SH-SY5Y (cell line): ENCODE results near the gene FOSL2.

Experiments used
- GATA2 ChIP-seq: IDR thresholded peaks from 2 replicates; pipeline ENCODE4 v1.6.1; 2011; ENCODE audit warnings: mild to moderate bottlenecking, low read depth, low read length
- GATA3 ChIP-seq: IDR thresholded peaks from 2 replicates; pipeline ENCODE4 v1.6.1; 2011; ENCODE audit warnings: low read depth, mild to moderate bottlenecking, low read length, moderate library complexity

Gene FOSL2

DNA sequence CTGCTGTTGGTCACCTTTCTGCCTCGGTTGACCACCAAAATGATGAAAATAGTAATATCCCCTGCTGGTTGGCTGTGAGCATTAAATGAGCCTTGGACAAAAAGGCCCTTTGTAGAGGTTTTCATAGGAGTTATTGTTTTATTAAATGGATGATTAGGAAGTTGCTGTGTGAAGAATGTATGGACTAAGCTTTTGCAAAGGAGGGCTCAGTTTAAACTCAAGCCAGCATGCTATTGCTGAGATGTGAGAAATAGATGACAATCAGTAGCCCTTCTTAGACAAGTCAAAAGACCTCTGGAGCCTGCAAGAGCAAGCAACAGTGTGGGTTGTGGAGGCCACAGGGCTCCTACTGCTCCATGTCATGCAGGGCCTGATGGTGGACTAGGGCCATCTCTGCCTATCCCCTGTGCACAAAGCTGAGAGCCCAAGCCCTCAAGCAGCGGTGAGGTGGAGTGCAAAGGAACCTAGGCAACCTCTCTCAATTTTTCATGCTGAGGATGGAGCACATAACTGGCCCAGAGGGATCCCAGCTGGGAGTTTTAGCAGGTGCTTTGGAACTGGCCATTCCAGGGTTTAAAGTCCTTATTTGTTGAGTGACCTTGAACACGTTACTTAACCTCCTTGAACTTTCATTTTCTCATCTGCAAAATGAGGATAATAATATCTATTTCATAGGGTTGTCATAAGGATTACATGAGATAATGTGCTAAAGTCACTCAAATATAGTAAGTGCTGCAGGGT, 37.1 kb downstream of the FOSL2 start:
- TF ChIP-seq GATA2 = no peak
- TF ChIP-seq GATA3 = no peak

DNA sequence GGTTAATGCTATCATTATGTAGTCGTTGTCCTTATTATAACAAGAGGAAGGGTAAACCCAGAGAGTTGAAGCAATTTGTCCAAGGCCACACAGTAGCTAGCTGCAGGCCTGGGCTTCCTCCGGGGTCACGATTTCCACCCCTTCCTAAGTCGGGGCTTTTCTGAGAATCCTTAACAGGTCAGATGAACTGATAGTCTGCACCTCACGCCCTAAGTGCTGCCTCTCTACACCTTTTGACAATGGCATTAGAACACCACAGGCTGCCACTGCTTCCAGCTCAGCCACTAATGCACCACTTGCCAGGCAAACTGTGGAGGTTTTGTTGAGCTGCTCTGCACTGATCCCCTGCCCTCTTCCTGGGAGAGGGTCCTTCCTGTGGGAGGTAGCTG, 37.7 kb downstream of the FOSL2 start:
- TF ChIP-seq GATA2 (no peak), GATA3 (no peak)

DNA sequence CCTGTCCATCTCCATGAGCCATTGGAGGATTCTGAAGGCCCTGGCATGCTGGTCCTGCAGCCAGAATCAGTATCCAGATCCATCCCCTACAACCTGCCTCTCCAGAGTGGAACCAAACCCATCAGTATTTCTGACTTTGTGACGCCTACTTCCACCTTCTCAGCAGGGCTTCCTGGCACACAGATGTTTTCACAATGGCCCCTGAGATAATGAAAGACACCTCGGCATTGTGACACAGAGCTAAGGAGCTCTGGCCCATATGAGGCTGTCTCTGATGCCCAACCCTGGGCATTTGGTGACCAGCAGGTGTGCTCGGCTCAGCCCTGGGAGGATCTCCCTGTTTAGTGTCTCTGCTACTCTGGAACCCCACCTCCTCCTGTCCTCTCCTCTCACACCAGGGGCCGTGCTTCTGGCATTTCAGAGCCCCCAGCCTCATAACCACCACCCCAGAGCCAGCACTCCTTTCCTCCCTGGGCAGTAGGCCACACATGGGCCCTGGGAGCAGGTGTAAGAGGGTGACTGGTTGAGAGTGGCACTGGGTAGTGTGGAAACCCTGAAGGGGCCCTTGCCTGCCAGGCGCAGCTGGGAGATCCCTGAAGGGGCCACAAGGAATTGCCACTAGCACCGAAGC, 38.2 kb downstream of the FOSL2 start:
- TF ChIP-seq GATA2 = no peak
- TF ChIP-seq GATA3 = no peak

DNA sequence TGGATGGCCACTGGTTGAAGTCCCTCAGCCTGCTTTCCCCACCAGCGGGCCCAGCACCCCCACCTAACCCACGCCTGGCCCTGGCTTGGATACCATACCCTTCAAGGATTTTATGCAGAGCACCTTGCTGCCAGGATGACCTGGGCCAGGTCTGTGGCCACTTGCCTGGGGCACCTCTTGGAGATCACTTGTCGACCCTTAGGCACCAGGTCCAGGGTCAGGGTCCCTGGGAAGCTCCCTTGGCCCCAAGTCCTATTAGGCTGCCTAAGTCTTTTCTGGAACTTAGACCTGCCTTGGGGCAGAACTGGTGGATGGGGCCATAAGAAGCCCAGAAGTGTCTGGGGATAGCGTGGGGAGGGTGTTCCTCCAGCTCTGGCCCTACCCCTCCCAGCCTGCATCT, 39.1 kb downstream of the FOSL2 start:
- TF ChIP-seq GATA3 (no peak), GATA2 (no peak)

DNA sequence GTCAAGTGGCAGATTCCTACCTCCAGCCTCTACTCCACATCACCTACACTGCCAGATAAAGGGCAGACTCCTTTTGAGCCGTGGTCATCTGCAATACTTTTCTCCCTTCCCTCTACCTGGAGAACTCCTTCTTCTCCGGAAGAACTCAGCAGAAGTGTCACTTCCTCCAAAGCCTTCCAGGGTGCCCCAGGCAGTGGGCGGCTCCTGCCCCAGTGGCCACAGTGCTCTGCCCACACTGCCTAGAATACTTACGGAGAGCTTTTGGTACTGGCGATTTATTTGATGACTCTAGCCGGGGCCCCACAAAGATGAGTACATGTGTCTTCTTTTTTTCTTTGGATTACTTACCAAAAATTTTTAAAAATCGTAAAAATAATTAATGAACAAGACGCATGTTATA, 39.7 kb downstream of the FOSL2 start:
- TF ChIP-seq GATA2 (no peak), GATA3 (no peak)

DNA sequence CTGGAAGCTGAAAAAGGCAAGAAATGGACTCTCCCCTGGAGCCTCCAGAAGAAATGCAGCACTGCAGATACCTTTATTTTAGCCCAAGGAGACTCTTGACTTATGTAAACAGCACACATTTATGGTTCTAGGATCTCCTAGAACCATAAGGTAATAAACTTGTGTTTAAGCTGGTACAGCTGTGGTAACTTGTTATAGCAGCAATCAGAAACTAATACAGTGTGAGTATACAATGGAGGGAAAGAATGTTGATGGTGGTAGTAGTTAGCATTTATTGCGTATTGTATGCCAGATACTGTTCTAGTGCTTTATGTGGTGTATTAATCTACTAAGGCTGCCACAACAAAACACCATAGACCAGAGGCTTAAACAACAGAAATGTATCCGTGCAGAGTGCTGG, 40.6 kb downstream of the FOSL2 start:
- TF ChIP-seq GATA2 (no peak), GATA3 (no peak)

DNA sequence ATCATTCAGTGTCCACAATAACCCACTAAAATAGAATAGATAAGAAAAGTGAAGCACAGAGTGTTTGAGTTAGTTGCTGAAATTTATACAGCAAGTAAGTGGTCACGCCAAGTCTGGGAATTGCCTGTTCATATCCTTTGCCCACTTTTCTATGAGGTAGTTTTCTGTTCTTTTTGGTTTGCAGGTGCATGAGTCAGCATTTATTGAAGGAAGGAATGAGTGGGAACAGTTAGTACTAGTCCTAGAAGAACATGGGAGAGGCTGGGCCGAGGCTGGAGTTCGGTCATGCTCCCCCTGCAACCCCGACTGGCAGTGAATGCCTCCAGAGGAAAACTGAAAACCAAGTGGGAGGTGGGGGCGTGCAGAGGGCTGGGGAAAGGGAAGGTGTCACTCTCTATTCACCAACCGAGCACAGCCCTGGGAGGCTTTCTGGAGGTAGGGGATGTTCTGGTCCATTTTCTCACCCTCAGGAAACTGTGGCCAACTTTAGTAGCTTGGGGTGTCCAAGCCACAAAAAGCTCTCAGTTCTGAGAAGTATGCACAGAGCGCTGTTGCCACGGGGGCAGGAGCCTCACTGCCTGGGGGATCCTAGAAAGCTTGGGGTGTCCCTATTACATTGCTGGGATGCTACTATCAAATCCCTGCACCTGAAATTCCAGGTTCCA, 41.4 kb downstream of the FOSL2 start:
- TF ChIP-seq GATA3 = no peak
- TF ChIP-seq GATA2 = no peak

DNA sequence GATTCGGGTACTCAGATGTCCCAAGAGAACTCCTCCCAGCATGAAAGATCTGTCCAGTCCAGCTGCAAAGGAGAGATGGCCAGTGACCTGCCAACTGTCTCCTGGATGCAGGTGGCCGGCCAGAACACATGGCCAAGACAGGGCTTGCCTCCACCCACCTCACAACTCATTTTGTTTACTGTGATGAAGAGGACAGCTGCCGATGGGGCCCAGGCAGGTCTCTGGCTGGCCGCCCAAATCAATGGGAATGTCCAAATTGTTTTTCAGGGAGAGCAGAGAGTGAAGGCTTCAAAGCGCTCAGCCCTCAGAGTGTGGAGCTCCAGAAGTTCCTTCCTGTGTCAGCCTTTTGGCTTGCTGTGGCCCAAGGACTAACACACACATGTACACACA, 41.9 kb downstream of the FOSL2 start:
- TF ChIP-seq GATA2 (no peak), GATA3 (no peak)

DNA sequence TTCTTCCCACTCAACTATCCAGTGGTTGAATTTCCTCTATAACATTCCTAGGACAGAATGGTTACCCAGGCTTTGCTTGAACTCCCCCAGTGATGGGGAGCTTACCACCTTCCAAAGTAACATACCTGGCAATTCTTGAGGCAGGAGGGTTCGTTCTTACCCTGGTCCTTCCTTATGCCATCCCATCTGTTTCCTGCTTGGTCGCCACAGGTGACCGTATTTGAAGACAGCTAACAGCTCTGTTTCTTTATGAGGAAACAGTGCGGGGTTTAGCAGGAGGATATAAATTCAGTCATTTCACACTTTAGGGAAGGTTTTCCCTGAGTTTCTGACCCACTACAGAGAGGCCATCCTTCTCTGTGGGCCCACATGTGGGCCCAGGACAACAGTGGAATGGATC, 42.6 kb downstream of the FOSL2 start:
- TF ChIP-seq GATA3 (no peak), GATA2 (no peak)

DNA sequence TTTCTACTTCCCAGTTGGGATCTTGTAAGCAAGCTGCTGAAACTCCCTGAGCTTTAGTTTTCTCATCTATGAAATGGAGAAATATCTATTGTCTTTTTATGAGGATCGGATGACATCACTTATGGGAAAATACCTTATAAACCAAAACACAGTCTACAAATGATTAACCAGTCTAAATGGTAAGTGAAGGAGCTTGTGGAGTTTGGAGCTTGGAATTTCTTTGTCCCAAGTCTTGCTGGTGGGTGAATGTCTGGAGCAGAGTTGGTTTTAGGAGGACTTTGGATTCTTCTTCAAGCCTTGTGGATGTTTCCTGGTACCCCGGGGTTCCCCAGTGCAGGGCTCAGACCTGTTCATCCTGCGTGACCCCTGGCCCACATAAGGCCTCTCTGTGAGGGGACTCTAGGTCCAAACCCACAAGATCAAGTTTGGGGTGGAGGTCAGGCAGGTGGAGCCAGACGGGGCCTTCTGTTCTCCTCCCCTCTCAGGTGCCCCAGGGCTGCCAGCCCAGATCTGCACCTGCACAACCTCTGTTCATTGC, 43.2 kb downstream of the FOSL2 start:
- no peak for TF ChIP-seq GATA3
- TF ChIP-seq GATA2 = no peak

DNA sequence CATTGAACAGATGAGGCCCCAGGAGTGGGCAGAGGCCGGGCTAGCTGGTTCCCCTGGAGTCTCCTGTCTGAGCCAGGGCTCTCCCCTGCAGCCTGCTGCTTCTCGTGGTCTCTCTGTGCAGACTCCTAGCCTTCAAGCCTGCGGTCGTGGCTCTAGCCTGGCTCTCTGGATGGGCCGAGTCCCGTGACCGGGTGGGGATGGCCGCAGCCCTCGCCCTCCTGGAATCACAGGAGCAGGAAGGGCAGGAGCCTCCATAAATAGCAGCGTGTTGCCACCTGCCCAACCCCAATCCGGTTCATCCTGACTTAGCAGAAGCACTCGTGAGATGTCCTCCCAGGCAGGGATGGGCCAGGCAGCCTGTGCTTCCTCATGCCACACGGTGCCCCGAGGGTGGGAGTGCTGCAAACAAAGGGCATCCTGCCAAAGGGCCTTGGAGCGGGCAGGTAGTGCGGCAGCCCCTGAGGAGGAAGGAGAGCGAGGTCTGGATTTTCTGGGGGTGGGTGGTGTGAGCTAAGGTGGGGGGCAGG, 43.9 kb downstream of the FOSL2 start:
- no peak for TF ChIP-seq GATA3
- TF ChIP-seq GATA2 = no peak

DNA sequence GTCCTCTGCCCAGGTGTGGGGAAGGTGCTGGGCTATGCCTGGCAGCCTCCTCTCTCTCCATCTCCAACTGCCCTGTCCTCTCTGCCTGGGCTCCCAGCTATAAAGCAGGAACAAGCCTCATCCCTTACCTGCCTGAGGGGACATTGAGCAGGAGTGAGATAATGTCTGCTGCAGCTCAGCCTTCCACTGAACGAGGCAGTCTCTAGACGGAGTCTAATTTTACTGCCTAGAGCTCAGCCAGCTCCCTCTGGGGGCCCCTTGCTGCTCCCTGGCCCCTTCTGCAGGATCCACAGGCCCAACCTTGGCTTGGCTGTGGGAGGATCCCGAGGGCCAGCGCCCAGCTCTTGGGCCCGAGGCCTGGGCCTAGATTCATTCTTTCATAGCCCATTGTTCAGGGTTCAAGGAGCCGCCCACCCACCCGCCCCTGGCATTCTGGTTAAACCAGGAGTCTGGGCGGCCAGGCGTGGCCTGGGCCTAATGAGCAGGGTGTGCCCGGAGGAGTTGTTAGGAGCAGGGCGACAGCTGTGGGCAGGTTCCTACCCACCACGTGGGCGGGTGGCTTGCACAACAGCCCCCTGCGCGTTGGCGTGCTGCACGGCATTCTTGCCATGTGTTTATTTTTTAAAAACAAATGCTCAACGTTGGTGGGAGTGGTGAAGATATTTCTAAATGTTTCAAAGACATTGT, 44.6 kb downstream of the FOSL2 start:
- no peak for TF ChIP-seq GATA2
- TF ChIP-seq GATA3 = no peak

DNA sequence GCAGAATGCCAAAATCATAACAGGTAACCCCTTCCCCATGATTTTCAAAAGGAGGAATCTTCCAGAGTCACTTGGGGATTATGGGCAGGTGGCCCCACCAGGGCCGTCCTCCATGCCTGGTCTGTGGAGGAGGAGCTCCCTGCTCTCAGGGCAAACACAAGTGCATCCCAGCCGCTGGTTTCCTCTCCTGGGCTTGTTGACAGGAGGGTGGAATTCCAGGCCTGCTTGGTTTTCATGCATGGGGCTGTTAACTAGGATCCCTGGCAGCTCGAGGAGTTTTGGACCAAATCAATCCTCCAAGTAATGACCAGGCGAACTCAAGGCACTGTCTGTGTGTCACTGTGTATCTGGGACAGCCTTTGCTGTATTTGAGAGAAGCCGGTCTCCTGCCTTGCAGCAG, 45.3 kb downstream of the FOSL2 start:
- TF ChIP-seq GATA2 = no peak
- TF ChIP-seq GATA3 = no peak

DNA sequence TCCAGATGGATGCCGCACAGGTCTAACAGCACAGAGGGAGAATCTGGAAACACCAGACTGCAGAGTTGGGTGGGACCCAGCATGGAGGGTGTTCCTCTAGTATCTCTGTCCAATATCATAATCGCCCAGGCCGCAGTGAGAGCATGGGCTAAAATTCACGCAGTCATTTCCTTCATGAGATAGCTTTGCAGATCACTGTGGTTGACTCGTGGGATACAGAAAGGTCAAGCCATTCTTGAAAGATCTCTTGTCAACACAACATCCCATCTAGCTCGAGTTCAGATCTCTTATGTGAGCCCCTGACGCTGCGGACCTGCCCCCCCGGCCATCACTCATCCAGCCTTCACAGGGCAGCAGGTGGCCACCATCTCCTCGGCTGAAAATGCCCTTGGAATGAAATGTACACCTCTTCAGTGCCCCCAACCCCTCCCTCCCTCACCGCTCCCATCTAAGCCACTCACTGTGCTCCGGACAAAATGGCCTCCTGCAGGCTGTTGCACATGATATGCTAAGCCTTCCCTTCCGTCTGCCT, 45.9 kb downstream of the FOSL2 start:
- TF ChIP-seq GATA2 (no peak), GATA3 (no peak)
